GM21367 (cell line): ENCODE results near the gene CEP70.
"Not testable (repeated sequence)": the region's sequence is repeated elsewhere in the genome, so short reads cannot be mapped to it uniquely, and the experiment has no call there.

ENCODE experiments used
- ATAC-seq: cut with Tn5 transposase; IDR thresholded peaks from one replicate; pipeline ENCODE4 v1.9.1; 2021; ENCODE audit not compliant: unreplicated experiment

The CEP70 gene

GRCh38 chr3:138594150-138594934, at the start of gene CEP70:
Gene CEP70 (minus strand): TSS chr3:138594260. CDS start chr3:138572927, 21,333 bp downstream.
- peak; percentile 88 for ATAC-seq

- no peak for ATAC-seq
Measured at GRCh38 chr3:138642927-138643253, 48.8 kb upstream of the CEP70 start.

GRCh38 chr3:138642226-138642926, 48.3 kb upstream of the CEP70 start:
- no peak for ATAC-seq

GRCh38 chr3:138640537-138640936, 46.5 kb upstream of the CEP70 start:
- no peak for ATAC-seq

- no peak for ATAC-seq
Measured at GRCh38 chr3:138638641-138639040, 44.6 kb upstream of the CEP70 start.

- ATAC-seq = no peak
Measured at GRCh38 chr3:138629526-138629925, 35.5 kb upstream of the CEP70 start.

- no peak for ATAC-seq
Measured at GRCh38 chr3:138625707-138626365, 31.8 kb upstream of the CEP70 start.

- ATAC-seq = no peak
Measured at GRCh38 chr3:138624518-138624917, 30.5 kb upstream of the CEP70 start.

- ATAC-seq = no peak
Measured at GRCh38 chr3:138620431-138620830, 26.4 kb upstream of the CEP70 start.

GRCh38 chr3:138615462-138615861, 21.4 kb upstream of the CEP70 start:
- ATAC-seq = no peak

- ATAC-seq = no peak
Measured at GRCh38 chr3:138609898-138610266, 15.8 kb upstream of the CEP70 start.

GRCh38 chr3:138608322-138609135, 14.5 kb upstream of the CEP70 start, which contains the start of gene FAIM:
Gene FAIM (plus strand): TSS chr3:138608771. CDS start chr3:138619727, 10,956 bp downstream.
- ATAC-seq = peak; percentile 72

GRCh38 chr3:138604106-138604595, 10.1 kb upstream of the CEP70 start:
- ATAC-seq = not testable (repeated sequence)

- not testable (repeated sequence) for ATAC-seq
Measured at GRCh38 chr3:138601661-138602060, 7.6 kb upstream of the CEP70 start.

GRCh38 chr3:138600100-138600745, 6.2 kb upstream of the CEP70 start:
- ATAC-seq = no peak

GRCh38 chr3:138598534-138598933, 4.5 kb upstream of the CEP70 start:
- ATAC-seq = no peak

- not testable (repeated sequence) for ATAC-seq
Measured at GRCh38 chr3:138597186-138597976, 3.3 kb upstream of the CEP70 start.

- no peak for ATAC-seq
Measured at GRCh38 chr3:138594935-138595610, 1.0 kb upstream of the CEP70 start.
